Fibroblast of lung (primary cell): Measurements from ENCODE around the gene COL24A1. TPM values are rescaled to one million over a fixed set of nuclear protein-coding genes. Genes with fewer than 3 reads are reported as not detected.

Experiments used
- DNase-seq, 2 donors: peaks; one replicate each; pipeline versions ENCODE4 v3.0.0 to v3.0.0-alpha.2; 2010; ENCODE audit warnings: low read depth in 2 of 2
- H2AFZ ChIP-seq: 2 replicates; pipeline ENCODE4 v1.5.1; 2012; ENCODE audit warnings: low read length, control low read depth, inconsistent platforms
- H3K27ac ChIP-seq: 2 replicates; pipeline ENCODE4 v1.5.1; 2011; ENCODE audit warnings: low read length, control low read depth; ENCODE audit not compliant: insufficient read depth
- H3K27me3 ChIP-seq: 2 replicates; pipeline ENCODE4 v1.5.1; 2011; ENCODE audit warnings: mild to moderate bottlenecking, low read length; ENCODE audit not compliant: control insufficient read depth, insufficient read depth
- H3K36me3 ChIP-seq: 2 replicates; pipeline ENCODE4 v1.5.1; 2011; ENCODE audit warnings: low read length; ENCODE audit not compliant: control insufficient read depth, insufficient read depth
- H3K4me1 ChIP-seq: 2 replicates; pipeline ENCODE4 v1.5.1; 2011; ENCODE audit warnings: low read length; ENCODE audit not compliant: control insufficient read depth, insufficient read depth; ENCODE audit errors: extremely low read depth
- H3K4me2 ChIP-seq: 2 replicates; pipeline ENCODE4 v1.5.1; 2011; ENCODE audit warnings: low read length, control low read depth; ENCODE audit not compliant: insufficient read depth; ENCODE audit errors: extremely low read depth
- H3K4me3 ChIP-seq, 4 experiments: fragments of 200-600 bp in 1 of 4; sonication (generic) in 1 of 4; replicated peaks in 1 of 4; 2 replicates each; pipeline ENCODE4 v1.5.1; 2011 to 2016; ENCODE audit warnings: low read length in 4 of 4, low read depth in 3 of 4, mild to moderate bottlenecking in 3 of 4, control low read depth in 2 of 4, inconsistent platforms in 1 of 4, mixed read lengths in 1 of 4; ENCODE audit not compliant: insufficient read depth in 1 of 4; ENCODE audit errors: control extremely low read depth in 1 of 4
- H3K79me2 ChIP-seq: 2 replicates; pipeline ENCODE4 v1.5.1; 2012; ENCODE audit warnings: mild to moderate bottlenecking, low read length, inconsistent platforms; ENCODE audit not compliant: control insufficient read depth, insufficient read depth
- H3K9ac ChIP-seq: 2 replicates; pipeline ENCODE4 v1.5.1; 2011; ENCODE audit warnings: mild to moderate bottlenecking, low read length, control low read depth; ENCODE audit not compliant: insufficient read depth
- H3K9me3 ChIP-seq: 2 replicates; pipeline ENCODE4 v1.5.1; 2012; ENCODE audit warnings: low read depth, low read length; ENCODE audit not compliant: control insufficient read depth, insufficient read depth
- H4K20me1 ChIP-seq: 2 replicates; pipeline ENCODE4 v1.5.1; 2011; ENCODE audit warnings: low read length; ENCODE audit not compliant: control insufficient read depth, insufficient read depth; ENCODE audit errors: extremely low read depth
- CTCF ChIP-seq, 2 donors: IDR thresholded peaks in 1 of 2; conservative IDR thresholded peaks in 1 of 2; 1 replicate in 1 of 2; 2 replicates in 1 of 2; pipeline ENCODE4 v1.5.1; 2011 to 2012; ENCODE audit warnings: low read length in 2 of 2, control low read depth in 1 of 2, inconsistent platforms in 1 of 2, low read depth in 1 of 2, mild to moderate bottlenecking in 1 of 2
- EZH2 ChIP-seq: IDR thresholded peaks from 2 replicates; pipeline ENCODE4 v1.5.1; 2012; ENCODE audit warnings: low read length, control low read depth, mild to moderate bottlenecking; ENCODE audit errors: missing control alignments
- polyA plus RNA-seq, 2 donors: library from polyadenylated mRNA; depleted of rRNA in 1 of 2; stranded (reverse) in 1 of 2; unstranded in 1 of 2; fragments of >200 nt; gene quantifications; 2 replicates each; pipeline ENCODE4 v1.2.1, GENCODE V29; 2011 to 2012; ENCODE audit warnings: missing spikeins in 1 of 2
- total RNA-seq: library from RNA; depleted of rRNA; stranded (reverse); fragments of >200 nt; gene quantifications from 2 replicates; pipeline ENCODE4 v1.2.1, GENCODE V29; 2014

COL24A1 gene
- total and polyA plus RNA-seq, 2 donors (not counting 1 experiment from before 2014, with no cell fraction given), result 0.31 to 3.3 TPM

GRCh38 chr1:85943526-85943925 is 213.0 kb downstream of the COL24A1 start:
- TF ChIP-seq CTCF (conservative IDR thresholded peaks at IDR 0.05 in 1 of 2, IDR thresholded peaks at IDR 0.05 in 1 of 2; ENCODE audit: low read depth in 1 of 2, low read length in 2 of 2) (no peak), EZH2 (no peak)
- no peaks in the 10 kb centered on the region for H3K9me3 ChIP-seq
- H3K27me3 ChIP-seq, result no peaks in the 10 kb centered on the region
- no peak for DNase-seq
- H3K27ac ChIP-seq, result no peak overlapping the region
- no peak overlapping the region for H2AFZ ChIP-seq
- H3K4me1 ChIP-seq, result no peaks in the 10 kb centered on the region
- no peak overlapping the region for H3K4me3 ChIP-seq
- H3K79me2 ChIP-seq, result no peaks in the 10 kb centered on the region
- H4K20me1 ChIP-seq, result no peaks in the 10 kb centered on the region
- no peak overlapping the region for H3K9ac ChIP-seq
- H3K4me2 ChIP-seq, result no peak overlapping the region
- H3K36me3 ChIP-seq, result no peaks in the 10 kb centered on the region

GRCh38 chr1:85940656-85941306 is 215.8 kb downstream of the COL24A1 start:
- no peak overlapping the region for H3K4me3 ChIP-seq
- H3K27ac ChIP-seq, result no peak overlapping the region
- no peak for TF ChIP-seq EZH2
- TF ChIP-seq CTCF (conservative IDR thresholded peaks at IDR 0.05 in 1 of 2, IDR thresholded peaks at IDR 0.05 in 1 of 2; ENCODE audit: low read depth in 1 of 2, low read length in 2 of 2), result no peak
- H2AFZ ChIP-seq, result no peak overlapping the region
- H3K79me2 ChIP-seq, result no peaks in the 10 kb centered on the region
- no peaks in the 10 kb centered on the region for H3K27me3 ChIP-seq
- DNase-seq, result peak; percentile 8 to 15
- no peak overlapping the region for H3K9ac ChIP-seq
- H4K20me1 ChIP-seq, result no peaks in the 10 kb centered on the region
- H3K4me1 ChIP-seq, result no peaks in the 10 kb centered on the region
- no peak overlapping the region for H3K4me2 ChIP-seq
- no peaks in the 10 kb centered on the region for H3K36me3 ChIP-seq
- H3K9me3 ChIP-seq, result no peaks in the 10 kb centered on the region

- no peak for DNase-seq
- no peaks in the 10 kb centered on the region for H3K79me2 ChIP-seq
- no peaks in the 10 kb centered on the region for H3K27me3 ChIP-seq
- H3K4me1 ChIP-seq, result no peaks in the 10 kb centered on the region
- no peak overlapping the region for H3K9ac ChIP-seq
- no peak overlapping the region for H2AFZ ChIP-seq
- H3K9me3 ChIP-seq, result no peaks in the 10 kb centered on the region
- H3K4me2 ChIP-seq, result no peak overlapping the region
- H4K20me1 ChIP-seq, result no peaks in the 10 kb centered on the region
- H3K27ac ChIP-seq, result no peak overlapping the region
- TF ChIP-seq EZH2, result no peak
- TF ChIP-seq CTCF (conservative IDR thresholded peaks at IDR 0.05 in 1 of 2, IDR thresholded peaks at IDR 0.05 in 1 of 2; ENCODE audit: low read depth in 1 of 2, low read length in 2 of 2), result no peak
- no peak overlapping the region for H3K4me3 ChIP-seq
- no peaks in the 10 kb centered on the region for H3K36me3 ChIP-seq
These were observed 217.7 kb downstream of the COL24A1 start for GRCh38 chr1:85938829-85939228.
